Measurements from ENCODE around the gene CYP27C1.

CYP27C1 gene

GRCh38 chr2:127191331-127192219 lies 28.5 kb downstream of the CYP27C1 start:
- DNase-seq = no peak

GRCh38 chr2:127188797-127189196 lies 31.3 kb downstream of the CYP27C1 start:
- no peak for DNase-seq

GRCh38 chr2:127187831-127188230 lies 32.3 kb downstream of the CYP27C1 start:
- DNase-seq = no peak

GRCh38 chr2:127187081-127187775 lies 32.9 kb downstream of the CYP27C1 start:
- DNase-seq = no peak

- no peak for DNase-seq
These were observed 34.4 kb downstream of the CYP27C1 start for GRCh38 chr2:127185705-127186104.

- DNase-seq = no peak
These were observed 35.0 kb downstream of the CYP27C1 start for GRCh38 chr2:127185093-127185492.

GRCh38 chr2:127183771-127184170 lies 36.3 kb downstream of the CYP27C1 start:
- no peak for DNase-seq

- no peak for DNase-seq
These were observed 37.3 kb downstream of the CYP27C1 start for GRCh38 chr2:127182626-127183458.

GRCh38 chr2:127181851-127182250 lies 38.2 kb downstream of the CYP27C1 start:
- DNase-seq = no peak

- DNase-seq = peak in 1 of 2 donors; percentile 11
These were observed 40.3 kb downstream of the CYP27C1 start for GRCh38 chr2:127179766-127180165.

- no peak for DNase-seq
These were observed 42.4 kb downstream of the CYP27C1 start for GRCh38 chr2:127177617-127178263.

GRCh38 chr2:127176371-127177311 lies 43.5 kb downstream of the CYP27C1 start:
- DNase-seq = peak in 1 of 2 donors; percentile 23

- DNase-seq = no peak
These were observed 44.2 kb downstream of the CYP27C1 start for GRCh38 chr2:127175751-127176354.

- no peak for DNase-seq
These were observed 44.9 kb downstream of the CYP27C1 start for GRCh38 chr2:127175041-127175721.

- no peak for DNase-seq
These were observed 45.5 kb downstream of the CYP27C1 start for GRCh38 chr2:127174640-127175039.

- DNase-seq = no peak
These were observed 46.0 kb downstream of the CYP27C1 start for GRCh38 chr2:127174136-127174535.

- DNase-seq = no peak
These were observed 47.0 kb downstream of the CYP27C1 start for GRCh38 chr2:127173057-127173456.

GRCh38 chr2:127172306-127172705 lies 47.8 kb downstream of the CYP27C1 start:
- no peak for DNase-seq

- DNase-seq = no peak
These were observed 49.5 kb downstream of the CYP27C1 start for GRCh38 chr2:127170452-127171197.

- no peak for DNase-seq
These were observed 50.1 kb downstream of the CYP27C1 start for GRCh38 chr2:127170021-127170420.
